M059J (cell line): Measurements from ENCODE around the gene RASA2. TPM values are rescaled to one million over a fixed set of nuclear protein-coding genes. Genes with fewer than 3 reads are reported as not detected.
"Not testable (repeated sequence)": the region's sequence is repeated elsewhere in the genome, so short reads cannot be mapped to it uniquely, and the experiment has no call there.

ENCODE experiments used
- DNase-seq: peaks from one replicate; pipeline ENCODE4 v3.0.0-alpha.2; 2012; ENCODE audit warnings: low read depth
- total RNA-seq: library from RNA; depleted of rRNA; stranded (reverse); fragments of >200 nt; shearing (Covaris generic); gene quantifications from 2 replicates; pipeline ENCODE4 v1.2.3, GENCODE V29; 2014

The RASA2 gene
- total RNA-seq, 1 experiment from 2014 or later = 16.4 TPM

GRCh38 chr3:141536017-141536416 is 49.2 kb downstream of the RASA2 start:
- DNase-seq = not testable (repeated sequence)

GRCh38 chr3:141537856-141538255 is 51.0 kb downstream of the RASA2 start:
- DNase-seq = no peak

GRCh38 chr3:141538568-141539240 is 51.9 kb downstream of the RASA2 start:
- DNase-seq = peak; percentile 20

GRCh38 chr3:141539431-141540187 is 52.8 kb downstream of the RASA2 start:
- no peak for DNase-seq

- no peak for DNase-seq
These were observed 53.7 kb downstream of the RASA2 start for GRCh38 chr3:141540531-141540930.

- DNase-seq = no peak
These were observed 55.6 kb downstream of the RASA2 start for GRCh38 chr3:141542202-141542969.

GRCh38 chr3:141542989-141543388 is 56.2 kb downstream of the RASA2 start:
- DNase-seq = no peak

- no peak for DNase-seq
These were observed 57.9 kb downstream of the RASA2 start for GRCh38 chr3:141544697-141545096.

- no peak for DNase-seq
These were observed 59.3 kb downstream of the RASA2 start for GRCh38 chr3:141546081-141546480.

GRCh38 chr3:141546586-141546985 is 59.8 kb downstream of the RASA2 start:
- no peak for DNase-seq

GRCh38 chr3:141547791-141548190 is 61.0 kb downstream of the RASA2 start:
- no peak for DNase-seq

GRCh38 chr3:141550926-141551665 is 64.3 kb downstream of the RASA2 start:
- no peak for DNase-seq

GRCh38 chr3:141552440-141552991 is 65.7 kb downstream of the RASA2 start:
- DNase-seq = no peak

GRCh38 chr3:141553055-141553454 is 66.2 kb downstream of the RASA2 start:
- DNase-seq = no peak

GRCh38 chr3:141556034-141556433 is 69.2 kb downstream of the RASA2 start:
- peak; percentile 32 for DNase-seq

GRCh38 chr3:141557961-141558706 is 71.3 kb downstream of the RASA2 start:
- peak; percentile 18 for DNase-seq

- DNase-seq = peak; percentile 70
These were observed 74.7 kb downstream of the RASA2 start for GRCh38 chr3:141561426-141562034.

- DNase-seq = no peak
These were observed 77.4 kb downstream of the RASA2 start for GRCh38 chr3:141564241-141564640.

GRCh38 chr3:141570068-141570467 is 83.2 kb downstream of the RASA2 start:
- DNase-seq = no peak
